Measurements from ENCODE around the gene APOBEC3C. TPM values are rescaled to one million over a fixed set of nuclear protein-coding genes. Genes with fewer than 3 reads are reported as not detected.
"Not testable (repeated sequence)": the region's sequence is repeated elsewhere in the genome, so short reads cannot be mapped to it uniquely, and the experiment has no call there.

APOBEC3C gene
- polyA plus RNA-seq, 1 donor from 2014 or later, result not detected

- H3K9me2 ChIP-seq (ENCODE audit: insufficient read depth, low read length), result no peaks in the 10 kb centered on the region
- no peaks in the 10 kb centered on the region for H3K27me3 ChIP-seq (ENCODE audit: insufficient read depth, low read depth, low read length)
- no peak overlapping the region for H3K9ac ChIP-seq (ENCODE audit: low read length)
- H4K20me1 ChIP-seq (ENCODE audit: insufficient read depth), result no peaks in the 10 kb centered on the region
- H3F3A ChIP-seq (ENCODE audit: insufficient read depth, low read length, poor library complexity, severe bottlenecking), result no peaks in the 10 kb centered on the region
- H2AFZ ChIP-seq (ENCODE audit: low read depth, low read length), result no peak overlapping the region
- H3K4me3 ChIP-seq (ENCODE audit: low read length), result no peak overlapping the region
- H3K79me2 ChIP-seq (replicated peaks; ENCODE audit: insufficient read depth, low read length), result no peaks in the 10 kb centered on the region
- no peak overlapping the region for H3K4me2 ChIP-seq (ENCODE audit: low read length)
- H3K9me3 ChIP-seq (ENCODE audit: low read length), result no peaks in the 10 kb centered on the region
- TF ChIP-seq TAF1 (IDR thresholded peaks at IDR 0.05; ENCODE audit: low read depth) (no peak), EP300 (conservative IDR thresholded peaks at IDR 0.05; ENCODE audit: poor library complexity, severe bottlenecking) (no peak), REST (IDR thresholded peaks at IDR 0.05; ENCODE audit: borderline replicate concordance) (no peak), EZH2 (IDR thresholded peaks at IDR 0.05; ENCODE audit: borderline replicate concordance, insufficient read depth, low read length, poor library complexity, severe bottlenecking) (no peak), SMC3 (conservative IDR thresholded peaks at IDR 0.05; ENCODE audit: poor library complexity) (no peak), CTCF (IDR thresholded peaks at IDR 0.05; ENCODE audit: poor library complexity, severe bottlenecking) (no peak), POLR2AphosphoS5 (IDR thresholded peaks at IDR 0.05) (no peak)
- H3K36me3 ChIP-seq (ENCODE audit: insufficient read depth, low read length), result no peaks in the 10 kb centered on the region
- no peak overlapping the region for H3K27ac ChIP-seq (ENCODE audit: low read length)
Measured at GRCh38 chr22:38974826-38975175, 39.3 kb upstream of the APOBEC3C start.

GRCh38 chr22:38977289-38977688 lies 36.8 kb upstream of the APOBEC3C start:
- H3F3A ChIP-seq (ENCODE audit: insufficient read depth, low read length, poor library complexity, severe bottlenecking); H3K4me3 ChIP-seq (ENCODE audit: low read length); H4K20me1 ChIP-seq (ENCODE audit: insufficient read depth); H3K27me3 ChIP-seq (ENCODE audit: insufficient read depth, low read depth, low read length); H3K79me2 ChIP-seq (replicated peaks; ENCODE audit: insufficient read depth, low read length); H3K27ac ChIP-seq (ENCODE audit: low read length); H2AFZ ChIP-seq (ENCODE audit: low read depth, low read length); H3K4me2 ChIP-seq (ENCODE audit: low read length); H3K36me3 ChIP-seq (ENCODE audit: insufficient read depth, low read length); H3K9me3 ChIP-seq (ENCODE audit: low read length); H3K9ac ChIP-seq (ENCODE audit: low read length); H3K9me2 ChIP-seq (ENCODE audit: insufficient read depth, low read length): not testable (repeated sequence)

DNA sequence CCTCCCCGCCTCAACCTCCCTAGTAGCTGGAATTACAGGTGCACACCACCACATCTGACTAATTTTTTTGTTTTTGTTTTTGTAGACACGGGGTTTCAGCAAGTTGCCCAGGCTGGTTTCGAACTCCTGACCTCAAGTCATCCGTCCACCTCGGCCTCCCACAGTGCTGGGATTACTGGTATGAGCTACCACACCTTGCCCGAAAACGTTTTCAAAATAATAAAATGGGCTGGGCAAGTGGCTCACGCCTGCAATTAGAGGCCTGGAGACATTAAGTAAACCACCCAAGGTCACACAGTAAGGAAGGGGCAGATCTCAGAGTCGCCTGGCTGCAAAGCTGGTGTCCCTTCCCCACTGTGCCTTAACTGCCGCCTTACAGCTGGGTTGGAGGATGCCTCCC lies 33.5 kb upstream of the APOBEC3C start:
- H3K27ac ChIP-seq (ENCODE audit: low read length); H3K9me3 ChIP-seq (ENCODE audit: low read length); H3K36me3 ChIP-seq (ENCODE audit: insufficient read depth, low read length); H3K27me3 ChIP-seq (ENCODE audit: insufficient read depth, low read depth, low read length); H3K9ac ChIP-seq (ENCODE audit: low read length); H2AFZ ChIP-seq (ENCODE audit: low read depth, low read length); H3F3A ChIP-seq (ENCODE audit: insufficient read depth, low read length, poor library complexity, severe bottlenecking); H3K9me2 ChIP-seq (ENCODE audit: insufficient read depth, low read length); H3K4me2 ChIP-seq (ENCODE audit: low read length); H4K20me1 ChIP-seq (ENCODE audit: insufficient read depth); H3K79me2 ChIP-seq (replicated peaks; ENCODE audit: insufficient read depth, low read length); H3K4me3 ChIP-seq (ENCODE audit: low read length): not testable (repeated sequence)

Measured in neural cell (in vitro differentiated cells).